Fibroblast of lung (primary cell): ENCODE measurements around the gene MIPOL1.

ENCODE experiments used
- EZH2 ChIP-seq: IDR thresholded peaks from 2 replicates; pipeline ENCODE4 v1.5.1; 2012; ENCODE audit warnings: low read length, control low read depth, mild to moderate bottlenecking; ENCODE audit errors: missing control alignments
- TF ChIP-seq, protein P1 (sequence below), 2 donors: IDR thresholded peaks in 1 of 2; conservative IDR thresholded peaks in 1 of 2; 1 replicate in 1 of 2; 2 replicates in 1 of 2; pipeline ENCODE4 v1.5.1; 2011 to 2012; ENCODE audit warnings: low read length in 2 of 2, control low read depth in 1 of 2, inconsistent platforms in 1 of 2, low read depth in 1 of 2, mild to moderate bottlenecking in 1 of 2

DNA sequence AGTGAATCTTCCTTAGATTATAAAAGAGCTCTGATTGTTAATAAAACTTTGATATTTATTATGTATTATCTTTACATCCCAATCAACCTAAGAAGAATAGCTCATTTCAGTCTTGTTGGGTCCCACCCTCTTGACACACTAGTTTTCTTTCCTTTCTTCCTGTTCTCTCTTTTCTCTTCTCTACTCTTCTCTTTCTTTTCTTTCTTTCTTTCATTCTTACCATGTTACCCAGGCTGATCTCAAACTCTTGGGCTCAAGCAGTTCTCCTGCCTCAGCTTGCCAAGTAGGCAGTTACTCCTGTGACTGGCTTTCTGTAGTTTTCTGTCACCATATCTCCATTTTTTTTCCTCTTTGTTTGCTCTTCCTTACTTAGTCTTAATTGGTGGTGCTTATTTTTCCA, 177.8 kb downstream of the MIPOL1 start:
- TF ChIP-seq, protein P1, sequence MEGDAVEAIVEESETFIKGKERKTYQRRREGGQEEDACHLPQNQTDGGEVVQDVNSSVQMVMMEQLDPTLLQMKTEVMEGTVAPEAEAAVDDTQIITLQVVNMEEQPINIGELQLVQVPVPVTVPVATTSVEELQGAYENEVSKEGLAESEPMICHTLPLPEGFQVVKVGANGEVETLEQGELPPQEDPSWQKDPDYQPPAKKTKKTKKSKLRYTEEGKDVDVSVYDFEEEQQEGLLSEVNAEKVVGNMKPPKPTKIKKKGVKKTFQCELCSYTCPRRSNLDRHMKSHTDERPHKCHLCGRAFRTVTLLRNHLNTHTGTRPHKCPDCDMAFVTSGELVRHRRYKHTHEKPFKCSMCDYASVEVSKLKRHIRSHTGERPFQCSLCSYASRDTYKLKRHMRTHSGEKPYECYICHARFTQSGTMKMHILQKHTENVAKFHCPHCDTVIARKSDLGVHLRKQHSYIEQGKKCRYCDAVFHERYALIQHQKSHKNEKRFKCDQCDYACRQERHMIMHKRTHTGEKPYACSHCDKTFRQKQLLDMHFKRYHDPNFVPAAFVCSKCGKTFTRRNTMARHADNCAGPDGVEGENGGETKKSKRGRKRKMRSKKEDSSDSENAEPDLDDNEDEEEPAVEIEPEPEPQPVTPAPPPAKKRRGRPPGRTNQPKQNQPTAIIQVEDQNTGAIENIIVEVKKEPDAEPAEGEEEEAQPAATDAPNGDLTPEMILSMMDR (conservative IDR thresholded peaks at IDR 0.05 in 1 of 2, IDR thresholded peaks at IDR 0.05 in 1 of 2; ENCODE audit: low read depth in 1 of 2, low read length in 2 of 2), result no peak
- no peak for TF ChIP-seq EZH2
